ENCODE measurements around the gene ERCC3.
A peak's percentile ranks its signal among the peaks of the same experiment; 100 is the strongest.
"Not testable (repeated sequence)": the region's sequence is repeated elsewhere in the genome, so short reads cannot be mapped to it uniquely, and the experiment has no call there.

The ERCC3 gene

GRCh38 chr2:127278959-127279358, 15.0 kb downstream of the ERCC3 start:
- peak; percentile 25 for DNase-seq (ENCODE audit: low spot score)

DNA sequence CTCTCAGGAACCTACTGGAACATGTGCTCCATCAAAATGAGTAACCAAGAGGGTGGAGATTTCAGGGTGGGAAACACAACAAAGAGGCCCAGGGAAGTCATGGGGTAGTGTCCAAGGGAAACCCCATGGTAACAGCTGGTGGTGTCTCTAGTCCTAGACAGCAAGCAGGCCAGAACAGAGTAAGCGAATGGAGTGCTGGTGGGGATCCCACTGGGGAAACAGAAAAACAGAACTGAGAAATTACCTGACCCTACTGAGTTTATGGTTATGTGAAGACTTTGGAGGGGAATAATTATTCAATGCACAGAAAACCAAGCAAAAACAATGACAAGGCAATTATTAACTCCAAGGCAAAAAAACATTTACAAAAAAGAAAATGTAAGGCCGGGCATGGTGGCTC, 16.9 kb downstream of the ERCC3 start:
- no peak for DNase-seq (ENCODE audit: low spot score)

DNA sequence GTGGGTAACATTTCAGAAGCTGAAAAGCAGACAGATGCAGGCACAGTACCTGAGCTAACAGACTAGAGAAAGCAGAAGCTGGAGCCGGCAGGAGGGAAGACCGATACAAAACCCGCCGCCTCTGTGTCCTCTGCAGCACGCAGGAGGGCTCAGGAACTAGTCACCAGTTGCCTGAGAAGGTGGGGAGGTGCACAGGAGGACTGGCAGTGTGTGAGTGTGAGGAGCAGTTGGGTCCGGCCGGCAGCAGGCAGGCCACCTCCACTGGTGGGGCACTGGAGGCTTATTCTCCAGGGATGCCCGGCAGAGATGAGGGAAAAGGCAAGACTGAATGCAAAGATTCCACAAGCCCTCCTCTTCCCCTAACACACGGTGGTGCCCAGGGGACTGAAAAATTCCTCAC, 18.2 kb downstream of the ERCC3 start:
- DNase-seq (ENCODE audit: low spot score), result no peak

DNA sequence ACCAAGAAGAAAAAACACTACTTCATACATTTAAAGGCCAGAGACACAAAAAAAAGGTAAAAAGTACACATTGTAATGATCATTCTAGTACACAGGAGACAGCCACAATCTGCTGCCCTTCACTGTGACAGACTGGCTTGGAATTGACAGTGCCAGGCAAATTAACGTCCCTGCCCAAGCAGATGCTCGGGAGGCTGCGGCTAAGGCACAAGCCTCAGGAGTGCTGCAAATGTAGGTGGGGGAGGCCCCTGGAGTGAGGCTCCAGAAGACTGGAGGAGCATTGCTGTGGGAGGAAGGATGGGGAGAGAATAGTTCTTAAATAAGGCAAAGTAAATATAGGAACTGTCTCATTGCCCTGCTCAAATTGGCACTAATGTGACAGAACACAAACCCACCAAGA, 18.6 kb downstream of the ERCC3 start:
- DNase-seq (ENCODE audit: low spot score), result no peak

DNA sequence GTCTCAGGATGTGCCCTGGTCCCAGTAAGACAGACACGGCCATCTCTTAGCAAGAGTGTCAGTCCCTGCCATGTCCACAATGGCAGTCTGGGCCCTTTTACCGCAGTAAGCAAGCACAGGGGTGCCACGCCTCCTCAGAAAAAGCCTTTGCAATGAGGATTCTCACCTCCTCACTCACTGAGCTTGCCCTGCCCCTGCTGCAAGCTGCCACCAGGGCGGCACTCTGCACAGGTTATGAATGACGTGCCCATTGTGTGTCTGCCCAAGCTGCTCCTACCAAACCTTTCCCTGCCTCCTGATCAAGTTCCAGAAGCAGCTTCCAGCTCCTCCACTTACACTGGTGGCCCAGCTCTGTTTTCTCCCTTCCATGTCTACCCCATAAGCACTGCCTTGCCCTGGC, 23.3 kb downstream of the ERCC3 start:
- no peak for DNase-seq (ENCODE audit: low spot score)

DNA sequence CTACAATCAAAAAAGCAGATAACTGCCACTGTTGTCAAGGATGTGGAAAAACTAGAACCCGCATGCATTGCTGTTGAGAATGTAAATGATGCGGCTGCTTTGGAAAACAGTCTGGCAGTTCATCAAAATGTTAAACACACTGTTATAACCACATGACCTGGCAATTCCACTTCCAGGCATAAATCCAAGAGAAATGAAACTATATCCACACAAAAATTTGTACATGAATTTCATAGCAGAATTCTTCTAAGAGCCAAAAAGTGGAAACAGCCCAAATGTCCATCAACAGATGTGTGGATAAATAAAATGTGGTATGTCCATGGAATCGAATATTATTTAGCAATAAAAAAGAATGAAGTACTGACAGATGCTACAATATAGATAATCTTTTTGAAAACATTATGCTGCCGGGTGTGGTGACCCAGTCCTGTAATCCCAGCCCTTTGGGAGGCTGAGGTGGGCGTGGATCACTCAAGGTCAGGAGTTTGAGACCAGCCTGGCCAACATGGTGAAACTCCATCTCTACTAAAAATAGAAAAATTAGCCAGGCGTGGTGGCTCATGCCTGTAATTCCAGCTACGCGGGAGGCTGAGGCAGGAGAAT, 32.0 kb downstream of the ERCC3 start:
- no peak for DNase-seq (ENCODE audit: low spot score)

GRCh38 chr2:127259355-127259754, 34.6 kb downstream of the ERCC3 start:
- no peak for DNase-seq (ENCODE audit: low spot score)

DNA sequence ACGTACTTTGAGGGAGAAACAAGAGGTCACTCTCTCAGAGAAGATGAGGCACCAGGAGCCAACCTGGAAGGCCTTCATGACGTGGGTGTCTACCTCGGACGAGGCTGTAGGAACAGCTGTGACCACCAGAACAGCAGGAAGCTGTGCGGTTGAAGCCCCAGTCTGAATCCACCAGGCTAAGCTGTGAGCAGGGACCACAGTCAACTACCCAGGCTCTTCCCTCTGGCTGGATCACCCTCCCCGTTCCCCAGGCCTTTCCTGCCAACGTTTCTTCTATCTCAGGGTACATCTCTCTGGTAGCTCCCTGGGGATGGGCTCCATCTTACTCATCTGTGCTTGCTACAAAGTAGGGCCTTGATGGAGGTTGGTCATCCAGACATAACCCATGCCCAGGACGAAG, 37.1 kb downstream of the ERCC3 start:
- DNase-seq (ENCODE audit: low spot score), result no peak

GRCh38 chr2:127256381-127256780, 37.6 kb downstream of the ERCC3 start:
- no peak for DNase-seq (ENCODE audit: low spot score)

GRCh38 chr2:127255721-127256120, 38.2 kb downstream of the ERCC3 start:
- DNase-seq (ENCODE audit: low spot score), result no peak

- peak; percentile 61 for DNase-seq (ENCODE audit: low spot score)
These were observed 38.8 kb downstream of the ERCC3 start for GRCh38 chr2:127255146-127255545.

DNA sequence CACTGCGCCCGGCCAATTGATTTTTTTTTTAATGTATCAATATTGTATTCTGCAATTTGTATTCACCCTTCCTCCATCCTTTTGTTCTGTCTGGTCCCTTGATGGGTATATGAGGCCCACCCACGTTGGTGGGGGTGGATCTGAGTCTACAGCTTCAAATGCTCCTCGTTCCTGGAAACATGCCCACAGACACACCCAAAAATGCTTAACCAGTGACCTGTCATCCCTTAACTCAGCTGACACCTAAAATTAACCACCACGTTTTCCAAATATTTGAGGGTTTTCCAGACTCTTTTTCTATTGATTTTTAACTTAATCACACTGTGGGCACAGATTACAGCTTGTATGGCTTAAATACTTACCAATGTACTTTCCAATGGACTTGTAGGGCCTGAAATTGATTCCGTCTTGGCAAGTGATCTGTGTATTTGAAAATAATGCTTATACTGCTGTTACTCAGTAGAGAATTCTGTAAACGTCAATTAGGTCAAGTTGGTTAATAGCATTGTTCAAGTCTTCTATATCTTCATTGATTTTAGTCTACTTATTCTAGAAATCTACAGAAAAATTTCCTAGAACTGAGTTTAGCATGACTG, 39.5 kb downstream of the ERCC3 start:
- no peak for DNase-seq (ENCODE audit: low spot score)

DNA sequence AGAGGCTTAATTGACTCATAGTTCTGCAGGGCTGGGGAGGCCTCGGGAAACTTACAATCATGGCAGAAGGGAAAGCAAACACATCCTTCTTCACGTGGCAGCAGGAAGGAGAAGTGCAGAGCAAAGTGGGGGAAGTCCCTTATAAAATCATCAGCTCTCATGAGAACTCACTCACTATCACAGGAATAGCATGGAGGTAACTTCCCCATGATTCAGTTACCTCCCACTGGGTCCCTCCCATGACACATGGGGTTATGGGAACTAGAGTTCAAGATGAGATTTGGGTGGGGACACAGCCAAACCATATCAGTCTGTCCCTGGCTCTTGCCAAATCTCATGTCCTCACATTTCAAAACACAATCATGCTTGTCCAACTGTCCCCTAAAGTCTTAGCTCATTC, 52.8 kb downstream of the ERCC3 start:
- not testable (repeated sequence) for DNase-seq (ENCODE audit: low spot score)

DNA sequence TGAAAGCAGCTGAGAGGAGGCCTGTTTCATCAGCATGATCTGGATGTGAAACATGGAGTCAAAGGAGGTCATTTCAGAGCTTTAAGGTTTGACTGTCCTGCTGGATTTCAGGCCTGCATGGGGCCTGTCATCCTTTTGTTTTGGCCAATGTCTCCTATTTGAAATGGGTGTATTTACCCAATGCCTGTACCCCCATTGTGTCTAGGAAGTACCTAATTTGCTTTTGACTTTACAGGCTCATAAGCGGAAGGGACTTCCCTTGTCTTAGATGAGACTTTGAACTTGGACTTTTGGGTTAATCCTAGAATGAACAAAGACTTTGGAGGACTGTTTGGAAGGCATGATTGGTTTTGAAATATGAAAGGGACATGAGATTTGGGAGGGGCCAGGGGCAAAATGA, 54.5 kb downstream of the ERCC3 start:
- DNase-seq (ENCODE audit: low spot score), result no peak

DNA sequence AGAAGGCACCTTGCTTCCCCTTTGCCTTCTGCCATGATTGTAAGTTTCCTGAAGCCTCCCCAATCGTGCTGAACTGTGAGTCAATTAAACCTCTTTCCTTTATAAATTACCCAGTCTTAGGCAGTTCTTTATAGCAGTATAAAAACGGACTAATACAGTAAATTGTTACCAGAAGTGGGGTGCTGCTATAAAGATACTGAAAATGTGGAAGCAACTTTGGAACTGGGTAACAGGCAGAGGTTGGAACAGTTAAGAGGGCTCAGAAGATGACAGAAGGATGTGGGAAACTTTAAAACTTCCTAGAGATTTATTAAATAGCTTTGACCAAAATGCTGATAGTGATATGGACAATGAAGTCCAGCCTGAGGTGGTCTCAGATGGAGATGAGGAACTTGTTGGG, 56.2 kb downstream of the ERCC3 start:
- not testable (repeated sequence) for DNase-seq (ENCODE audit: low spot score)

- DNase-seq (ENCODE audit: low spot score), result no peak
These were observed 58.8 kb downstream of the ERCC3 start for GRCh38 chr2:127235082-127235702.

GRCh38 chr2:127233710-127234109, 60.2 kb downstream of the ERCC3 start:
- no peak for DNase-seq (ENCODE audit: low spot score)

- DNase-seq (ENCODE audit: low spot score), result no peak
These were observed 62.6 kb downstream of the ERCC3 start for GRCh38 chr2:127231130-127231865.

DNA sequence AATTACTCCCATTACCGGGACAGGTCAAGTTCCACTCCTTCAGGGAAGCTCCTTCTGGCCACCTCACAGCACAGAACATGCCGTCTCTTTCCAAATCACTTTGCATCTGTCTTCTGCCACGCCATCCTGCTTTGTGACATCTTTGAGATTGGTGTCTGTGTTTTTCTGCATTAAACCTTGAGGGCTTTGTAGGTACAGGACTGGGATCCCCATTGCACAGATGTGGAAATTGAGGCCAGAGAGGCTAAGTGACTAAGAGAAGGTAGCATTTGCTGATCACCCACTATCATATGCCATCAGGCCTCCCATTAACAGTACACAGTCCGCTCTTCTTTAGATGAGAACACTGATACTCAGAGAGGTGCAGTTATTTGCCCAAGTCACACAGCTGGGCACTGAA, 64.4 kb downstream of the ERCC3 start:
- DNase-seq (ENCODE audit: low spot score), result no peak

DNA sequence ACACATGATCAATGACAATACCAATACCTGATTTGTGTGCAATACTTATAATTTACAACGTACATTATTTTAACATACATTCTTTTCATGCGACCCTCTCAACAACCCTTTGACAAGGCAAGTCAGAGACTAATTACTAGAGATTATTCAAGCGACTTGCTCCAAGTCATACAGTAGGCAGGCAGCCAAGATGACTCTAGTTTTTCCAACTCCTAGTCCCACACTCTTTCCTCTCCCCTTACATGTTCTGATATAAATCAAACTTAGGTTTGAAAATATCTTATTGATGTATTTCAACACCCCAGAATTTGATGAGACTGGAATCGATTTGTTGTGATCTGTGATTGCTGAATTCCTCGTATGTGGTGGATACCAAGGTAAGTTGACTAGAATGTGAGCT, 65.8 kb downstream of the ERCC3 start:
- no peak for DNase-seq (ENCODE audit: low spot score)

GRCh38 chr2:127227264-127227660, 66.7 kb downstream of the ERCC3 start:
- DNase-seq (ENCODE audit: low spot score), result not testable (repeated sequence)

GRCh38 chr2:127226520-127227263, 67.3 kb downstream of the ERCC3 start:
- no peak for DNase-seq (ENCODE audit: low spot score)

Data from pons (tissue), 1 donor.